ENCODE data around the gene HTR4.

HTR4 gene

GRCh38 chr5:148574167-148574566 is 80.2 kb downstream of the HTR4 start:
- ChIA-PET CTCF (no interaction called here), POLR2A (no interaction called here)
- TF ChIP-seq CTCF (IDR thresholded peaks at IDR 0.05; ENCODE audit: control extremely low read depth, extremely low read depth, low read depth, missing control alignments) = no peak
- no peak for DNase-seq (ENCODE audit: extremely low spot score)

- TF ChIP-seq CTCF (IDR thresholded peaks at IDR 0.05; ENCODE audit: control extremely low read depth, extremely low read depth, low read depth, missing control alignments) = no peak
- CTCF ChIA-PET = no interaction called here
- POLR2A ChIA-PET = no interaction called here
- no peak for DNase-seq (ENCODE audit: extremely low spot score)
Observed at GRCh38 chr5:148573374-148573773, 81.0 kb downstream of the HTR4 start.

GRCh38 chr5:148569948-148570347 is 84.4 kb downstream of the HTR4 start:
- ChIA-PET CTCF (interaction anchor here (1.2 kb wide), 1 partner anchor 9 kb away, joined by 4 read pairs; no protein-coding TSS in a partner anchor), POLR2A (no interaction called here)
- no peak for TF ChIP-seq CTCF (IDR thresholded peaks at IDR 0.05; ENCODE audit: control extremely low read depth, extremely low read depth, low read depth, missing control alignments)
- DNase-seq (ENCODE audit: extremely low spot score) = no peak

GRCh38 chr5:148565148-148565547 is 89.2 kb downstream of the HTR4 start:
- no peak for TF ChIP-seq CTCF (IDR thresholded peaks at IDR 0.05; ENCODE audit: control extremely low read depth, extremely low read depth, low read depth, missing control alignments)
- ChIA-PET CTCF (interaction anchor here (1.5 kb wide), 1 partner anchor 14 kb away, joined by 3 read pairs; no protein-coding TSS in a partner anchor), POLR2A (no interaction called here)
- DNase-seq (ENCODE audit: extremely low spot score) = no peak

DNA sequence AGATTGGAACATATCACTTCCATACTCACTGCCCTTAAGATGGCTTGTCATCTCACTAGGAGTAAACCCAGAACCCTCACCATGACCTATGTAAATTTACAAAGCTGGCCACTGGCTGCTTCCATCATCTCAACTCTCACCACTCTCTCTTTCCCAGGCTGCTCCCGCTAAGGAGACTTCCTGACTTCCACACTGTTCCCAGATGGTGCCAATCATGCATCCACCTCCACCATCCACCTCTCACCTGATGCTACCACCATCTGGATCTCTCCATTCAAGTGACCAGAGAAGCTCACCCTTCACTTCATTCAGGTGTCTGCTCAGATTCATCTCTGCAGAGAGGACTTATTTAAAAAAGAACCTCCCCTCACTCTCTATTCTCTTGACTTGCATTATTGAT is 91.3 kb downstream of the HTR4 start:
- TF ChIP-seq CTCF (IDR thresholded peaks at IDR 0.05; ENCODE audit: control extremely low read depth, extremely low read depth, low read depth, missing control alignments) = no peak
- CTCF ChIA-PET = interaction anchor here (1.2 kb wide), 1 partner anchor 8 kb away, joined by 3 read pairs; no protein-coding TSS in a partner anchor
- DNase-seq (ENCODE audit: extremely low spot score) = no peak
- POLR2A ChIA-PET = no interaction called here

GRCh38 chr5:148561801-148562311 is 92.5 kb downstream of the HTR4 start:
- ChIA-PET POLR2A (no interaction called here), CTCF (no interaction called here)
- DNase-seq (ENCODE audit: extremely low spot score) = no peak
- no peak for TF ChIP-seq CTCF (IDR thresholded peaks at IDR 0.05; ENCODE audit: control extremely low read depth, extremely low read depth, low read depth, missing control alignments)

DNA sequence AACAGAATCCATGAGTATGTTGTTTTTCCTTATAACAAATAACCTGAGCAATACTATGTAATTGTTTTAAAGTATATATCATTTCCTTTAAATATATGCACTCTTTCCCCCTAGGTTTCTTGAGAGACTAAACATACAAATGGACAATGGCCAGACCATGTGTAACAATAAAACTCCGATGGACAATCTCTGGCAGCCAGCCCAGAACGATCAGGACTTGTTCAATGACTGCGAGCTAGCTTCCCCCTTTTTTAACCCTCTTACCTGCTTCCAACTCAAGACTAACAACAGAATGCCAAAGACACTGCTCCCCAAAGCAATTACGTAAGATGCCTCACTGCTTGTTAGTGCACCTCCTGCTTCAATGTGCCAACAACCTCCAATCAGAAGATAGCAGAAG is 94.9 kb downstream of the HTR4 start:
- DNase-seq (ENCODE audit: extremely low spot score) = no peak
- CTCF ChIA-PET = no interaction called here

More for the DNA sequence above, 94.9 kb downstream of the HTR4 start:
- TF ChIP-seq CTCF (IDR thresholded peaks at IDR 0.05; ENCODE audit: control extremely low read depth, extremely low read depth, low read depth, missing control alignments) = no peak
- POLR2A ChIA-PET = no interaction called here

Measured in GM10248 (cell line).